LNCAP (cell line): ENCODE data around the gene DDAH2.

Experiments used
- TF ChIP-seq, protein P1 (sequence below): fragments of 450-650 bp; IDR thresholded peaks from 2 replicates; pipeline ENCODE4 v1.5.1; 2017; ENCODE audit warnings: mild to moderate bottlenecking

DDAH2 gene

GRCh38 chr6:31702819-31703716, 26.0 kb downstream of the DDAH2 start, which contains the start of gene ABHD16A:
TSS of gene ABHD16A (minus strand) at chr6:31703324. CDS start at chr6:31703281, 43 bp downstream.
- TF ChIP-seq, protein P1, sequence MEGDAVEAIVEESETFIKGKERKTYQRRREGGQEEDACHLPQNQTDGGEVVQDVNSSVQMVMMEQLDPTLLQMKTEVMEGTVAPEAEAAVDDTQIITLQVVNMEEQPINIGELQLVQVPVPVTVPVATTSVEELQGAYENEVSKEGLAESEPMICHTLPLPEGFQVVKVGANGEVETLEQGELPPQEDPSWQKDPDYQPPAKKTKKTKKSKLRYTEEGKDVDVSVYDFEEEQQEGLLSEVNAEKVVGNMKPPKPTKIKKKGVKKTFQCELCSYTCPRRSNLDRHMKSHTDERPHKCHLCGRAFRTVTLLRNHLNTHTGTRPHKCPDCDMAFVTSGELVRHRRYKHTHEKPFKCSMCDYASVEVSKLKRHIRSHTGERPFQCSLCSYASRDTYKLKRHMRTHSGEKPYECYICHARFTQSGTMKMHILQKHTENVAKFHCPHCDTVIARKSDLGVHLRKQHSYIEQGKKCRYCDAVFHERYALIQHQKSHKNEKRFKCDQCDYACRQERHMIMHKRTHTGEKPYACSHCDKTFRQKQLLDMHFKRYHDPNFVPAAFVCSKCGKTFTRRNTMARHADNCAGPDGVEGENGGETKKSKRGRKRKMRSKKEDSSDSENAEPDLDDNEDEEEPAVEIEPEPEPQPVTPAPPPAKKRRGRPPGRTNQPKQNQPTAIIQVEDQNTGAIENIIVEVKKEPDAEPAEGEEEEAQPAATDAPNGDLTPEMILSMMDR, result no peak

GRCh38 chr6:31702405-31702818, 26.7 kb downstream of the DDAH2 start:
- TF ChIP-seq, protein P1, result no peak

DNA sequence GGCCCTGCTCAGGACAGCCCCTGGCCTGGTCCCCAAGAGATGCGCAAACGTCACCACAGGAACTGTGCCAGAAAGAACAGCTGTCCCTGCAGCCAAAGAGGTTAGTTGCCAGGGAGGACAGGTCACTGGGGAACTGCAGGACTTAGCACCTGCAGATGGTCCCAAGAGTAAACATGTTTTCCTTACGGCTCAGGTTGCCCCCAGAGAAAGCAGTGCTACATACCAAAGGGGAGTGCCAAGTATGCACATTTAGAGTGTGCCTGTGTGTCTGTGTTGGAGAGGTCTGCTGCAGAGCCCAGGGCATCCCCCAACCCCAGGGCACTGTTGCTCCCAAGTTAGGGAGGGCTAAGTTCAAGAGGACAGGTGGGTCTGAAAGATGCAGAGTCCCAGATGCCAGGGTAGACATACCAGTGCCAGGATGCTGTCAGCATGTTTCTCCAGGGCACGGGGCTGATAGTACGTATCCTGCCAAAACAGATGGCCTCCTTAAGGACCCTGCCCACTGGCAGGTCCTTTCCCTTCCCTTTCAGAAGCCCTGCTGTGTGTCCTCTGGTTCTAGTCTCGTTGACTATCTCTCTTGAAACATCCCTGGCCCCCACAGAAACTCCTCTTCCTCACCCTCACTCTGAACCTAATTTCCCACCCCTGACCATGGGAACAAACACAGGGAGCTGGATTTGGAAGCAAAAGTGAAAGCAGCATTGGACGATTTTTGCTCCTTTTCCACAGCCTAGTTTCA, 27.3 kb downstream of the DDAH2 start:
- TF ChIP-seq, protein P1, result no peak

GRCh38 chr6:31700740-31701401, 28.2 kb downstream of the DDAH2 start:
- TF ChIP-seq, protein P1, result no peak

DNA sequence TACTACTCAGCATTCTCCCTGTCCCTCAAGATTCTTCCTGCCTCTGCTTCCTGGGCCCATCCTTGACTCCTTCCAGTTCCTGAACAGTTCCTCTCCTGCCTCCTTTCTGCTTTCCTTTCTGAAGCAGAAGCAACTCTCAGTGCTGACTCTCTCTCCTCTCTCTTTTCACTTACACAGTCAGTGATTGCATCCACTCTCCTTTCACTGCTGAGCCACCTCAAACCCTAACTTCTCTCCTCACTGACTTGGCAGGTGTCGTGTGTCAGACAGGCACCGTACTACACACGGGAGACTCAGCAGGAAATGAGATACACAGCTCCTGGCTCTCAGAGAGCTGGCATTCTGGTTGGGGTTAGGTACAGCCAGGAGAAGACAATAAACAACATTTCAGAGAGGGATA, 31.5 kb downstream of the DDAH2 start:
- TF ChIP-seq, protein P1, result no peak

GRCh38 chr6:31693535-31693934, 35.6 kb downstream of the DDAH2 start:
- TF ChIP-seq, protein P1, result no peak

GRCh38 chr6:31692886-31693285, 36.2 kb downstream of the DDAH2 start:
- TF ChIP-seq, protein P1, result no peak
